HG03342 (cell line): Measurements from ENCODE around the gene CTNNA1.
"Not testable (repeated sequence)": the region's sequence is repeated elsewhere in the genome, so short reads cannot be mapped to it uniquely, and the experiment has no call there.

Experiments
- ATAC-seq: cut with Tn5 transposase; IDR thresholded peaks from one replicate; pipeline ENCODE4 v1.9.1; 2021; ENCODE audit warnings: mild to moderate bottlenecking, moderate library complexity; ENCODE audit not compliant: unreplicated experiment

The CTNNA1 gene

DNA sequence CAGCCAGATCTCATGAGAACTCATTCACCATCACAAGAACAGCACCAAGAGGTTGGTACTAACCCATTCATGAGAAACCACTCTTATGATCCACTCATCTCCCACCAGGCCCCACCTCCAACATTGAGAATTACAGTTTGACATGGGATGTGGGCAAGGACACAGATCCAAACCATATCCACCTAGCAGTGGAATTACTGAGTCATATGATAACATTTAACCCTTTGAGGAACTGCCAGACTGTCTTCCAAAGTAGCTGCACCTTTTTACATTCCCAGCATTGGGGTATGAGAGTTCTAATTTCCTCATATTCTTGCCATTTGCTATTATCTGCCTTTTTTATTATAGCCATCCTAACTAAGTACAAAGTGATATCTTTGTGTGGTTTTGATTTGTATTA lies 51.9 kb downstream of the CTNNA1 start:
- no peak for ATAC-seq

- ATAC-seq, result no peak
Measured at GRCh38 chr5:138807182-138807581, 54.0 kb downstream of the CTNNA1 start.

DNA sequence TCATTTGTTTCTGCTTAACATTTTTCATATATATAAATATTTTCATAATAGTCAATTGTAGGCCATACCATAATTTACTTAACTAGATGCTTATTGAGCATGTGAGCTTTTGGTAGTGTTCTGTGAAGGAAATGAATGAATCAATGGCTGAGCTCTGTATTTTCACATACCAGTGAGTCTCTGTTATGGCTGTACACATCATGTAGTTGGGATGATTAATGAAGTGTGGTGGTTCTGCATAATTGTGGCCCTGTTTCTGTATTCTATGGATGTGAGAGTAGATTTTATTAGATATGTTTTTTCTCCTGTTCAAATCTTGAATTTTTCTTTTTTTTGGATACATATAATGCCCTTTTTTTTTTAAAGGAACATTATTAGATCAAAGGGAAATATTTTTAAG lies 56.2 kb downstream of the CTNNA1 start:
- ATAC-seq, result no peak

DNA sequence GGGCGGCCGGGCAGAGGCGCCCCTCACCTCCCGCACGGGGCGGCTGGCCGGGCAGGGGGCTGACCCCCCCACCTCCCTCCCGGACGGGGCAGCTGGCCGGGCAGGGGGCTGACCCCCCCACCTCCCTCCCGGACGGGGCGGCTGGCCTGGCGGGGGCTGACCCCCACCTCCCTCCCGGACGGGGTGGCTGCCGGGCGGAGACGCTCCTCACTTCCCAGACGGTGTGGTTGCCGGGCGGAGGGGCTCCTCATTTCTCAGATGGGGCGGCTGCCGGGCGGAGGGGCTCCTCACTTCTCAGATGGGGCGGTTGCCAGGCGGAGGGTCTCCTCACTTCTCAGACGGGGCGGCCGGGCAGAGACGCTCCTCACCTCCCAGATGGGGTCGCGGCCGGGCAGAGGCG lies 57.6 kb downstream of the CTNNA1 start:
- ATAC-seq, result not testable (repeated sequence)

DNA sequence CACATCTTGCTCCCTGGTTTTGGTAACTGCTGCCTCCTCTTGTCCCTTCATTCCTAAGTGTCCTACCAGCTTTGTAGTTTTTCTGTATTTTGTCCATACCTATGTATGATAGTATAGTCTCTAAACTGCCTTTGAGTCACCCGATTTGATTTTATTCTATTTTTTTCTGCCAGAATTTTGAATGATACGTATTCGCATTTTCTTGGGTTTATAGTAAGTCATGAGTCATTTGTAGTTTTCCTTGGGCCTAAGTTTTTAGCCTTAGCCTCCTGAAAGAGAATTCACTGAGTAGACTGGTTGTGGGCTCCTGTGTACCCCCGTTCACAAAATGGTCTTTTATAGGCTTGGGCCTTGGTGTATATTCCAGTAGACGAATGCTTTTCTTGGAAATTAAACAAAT lies 62.3 kb downstream of the CTNNA1 start:
- no peak for ATAC-seq

- ATAC-seq, result no peak
Measured at GRCh38 chr5:138817241-138817640, 64.0 kb downstream of the CTNNA1 start.

DNA sequence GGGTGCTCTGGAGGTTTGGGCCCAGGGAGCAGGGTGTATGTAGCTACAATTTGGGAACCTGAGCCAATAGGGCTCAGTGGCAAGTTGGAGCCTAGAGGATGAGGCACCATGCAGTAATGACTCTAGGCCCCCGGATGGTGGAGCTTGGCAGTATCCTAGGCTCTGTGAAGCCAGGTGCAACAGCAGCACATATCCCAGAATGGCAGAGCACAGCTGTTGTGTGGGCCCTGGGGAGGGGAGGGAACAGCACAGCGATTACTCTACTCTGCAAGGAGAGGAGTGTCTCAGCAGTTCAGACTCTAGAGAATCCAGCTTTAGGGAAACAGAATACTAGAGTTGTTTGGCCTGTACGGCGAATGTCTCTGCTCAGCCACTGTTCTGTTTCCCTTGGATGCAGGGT lies 65.9 kb downstream of the CTNNA1 start:
- ATAC-seq, result no peak

- ATAC-seq, result no peak
Measured at GRCh38 chr5:138820695-138821094, 67.5 kb downstream of the CTNNA1 start.

DNA sequence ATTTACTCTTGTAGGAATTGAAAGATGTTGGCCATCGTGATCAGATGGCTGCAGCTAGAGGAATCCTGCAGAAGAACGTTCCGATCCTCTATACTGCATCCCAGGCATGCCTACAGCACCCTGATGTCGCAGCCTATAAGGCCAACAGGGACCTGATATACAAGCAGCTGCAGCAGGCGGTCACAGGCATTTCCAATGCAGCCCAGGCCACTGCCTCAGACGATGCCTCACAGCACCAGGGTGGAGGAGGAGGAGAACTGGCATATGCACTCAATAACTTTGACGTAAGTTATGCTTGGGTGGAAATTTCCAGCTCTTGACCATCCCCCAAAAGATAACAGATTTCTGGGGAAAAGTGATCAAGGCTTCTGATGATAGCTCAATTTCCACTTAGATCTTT lies 71.3 kb downstream of the CTNNA1 start:
- no peak for ATAC-seq

- no peak for ATAC-seq
Measured at GRCh38 chr5:138824924-138825863, 72.0 kb downstream of the CTNNA1 start.

DNA sequence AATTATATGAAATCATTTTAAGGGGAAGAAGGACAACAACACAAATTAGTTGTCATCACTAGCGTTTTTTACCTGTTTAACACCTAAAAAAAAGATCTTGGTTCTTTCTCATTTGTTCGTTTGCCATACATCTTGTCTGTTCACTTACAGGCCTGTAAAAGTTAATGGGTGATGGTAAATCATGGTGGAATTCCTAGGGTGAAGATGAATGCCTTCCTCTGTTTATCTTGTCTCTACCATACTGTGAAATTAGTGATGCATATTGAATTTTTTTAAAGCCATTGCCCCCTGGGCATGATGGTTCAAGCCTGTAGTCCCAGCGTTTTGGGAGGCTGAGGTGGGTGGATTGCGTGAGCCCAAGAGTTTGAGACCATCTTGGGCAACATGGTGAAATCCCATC lies 75.3 kb downstream of the CTNNA1 start:
- no peak for ATAC-seq

- ATAC-seq, result no peak
Measured at GRCh38 chr5:138829341-138829740, 76.1 kb downstream of the CTNNA1 start.

DNA sequence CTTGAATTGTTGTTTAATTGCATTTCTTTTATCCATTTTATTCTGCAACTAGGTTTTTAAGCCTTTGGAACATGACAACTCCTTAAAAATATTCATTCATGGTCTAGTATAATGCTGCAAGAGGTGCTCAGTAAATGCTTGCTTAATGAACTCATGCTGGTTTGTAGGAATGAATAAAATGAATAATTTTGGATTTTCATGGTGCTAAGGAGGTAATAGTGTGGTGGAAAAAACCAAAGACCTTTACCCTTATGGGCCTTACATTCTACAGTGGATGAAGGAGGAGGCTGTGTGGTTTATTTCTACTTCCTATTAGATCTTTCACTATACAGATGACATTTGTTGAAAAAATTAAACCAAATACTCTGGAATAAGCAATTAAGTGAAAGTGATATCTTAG lies 78.5 kb downstream of the CTNNA1 start:
- ATAC-seq, result no peak

DNA sequence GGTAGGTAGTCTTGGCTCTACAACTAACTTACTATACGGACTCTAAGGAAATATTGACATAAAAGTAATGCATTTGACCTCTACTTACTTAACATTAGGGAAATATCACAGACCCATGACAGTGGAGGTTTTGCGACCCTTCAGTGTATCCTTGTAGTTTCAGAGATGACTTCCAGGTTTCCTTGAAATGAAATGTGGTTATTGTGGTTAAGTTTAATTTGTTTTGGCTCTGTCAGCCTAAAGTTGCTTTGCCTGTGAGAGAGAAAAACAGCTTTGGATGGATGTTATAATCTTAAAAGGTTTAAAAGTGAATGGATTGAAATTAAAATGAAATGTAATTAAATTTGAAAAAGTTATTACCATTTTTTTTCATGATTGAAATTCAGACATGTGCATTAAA lies 79.0 kb downstream of the CTNNA1 start:
- no peak for ATAC-seq

DNA sequence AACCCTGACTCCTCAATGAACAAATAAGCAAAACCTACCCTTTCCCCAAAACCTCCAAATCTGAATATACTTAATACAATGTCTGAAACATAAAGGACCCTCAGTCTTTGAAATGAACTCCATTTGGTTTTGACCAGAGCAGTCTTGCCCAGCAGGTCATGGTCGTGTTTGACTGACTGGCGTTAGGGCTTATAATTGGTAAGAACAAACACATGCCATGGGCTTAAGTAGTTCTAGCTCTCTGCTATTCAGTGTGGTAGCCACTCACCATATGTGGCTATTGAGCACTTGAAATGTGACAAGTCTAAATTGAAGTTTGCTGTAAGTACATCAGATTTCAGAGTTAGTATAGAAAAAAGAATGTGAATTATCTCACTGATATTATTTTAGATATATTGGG lies 79.9 kb downstream of the CTNNA1 start:
- ATAC-seq, result no peak

GRCh38 chr5:138833726-138834480 lies 80.7 kb downstream of the CTNNA1 start:
- no peak for ATAC-seq

DNA sequence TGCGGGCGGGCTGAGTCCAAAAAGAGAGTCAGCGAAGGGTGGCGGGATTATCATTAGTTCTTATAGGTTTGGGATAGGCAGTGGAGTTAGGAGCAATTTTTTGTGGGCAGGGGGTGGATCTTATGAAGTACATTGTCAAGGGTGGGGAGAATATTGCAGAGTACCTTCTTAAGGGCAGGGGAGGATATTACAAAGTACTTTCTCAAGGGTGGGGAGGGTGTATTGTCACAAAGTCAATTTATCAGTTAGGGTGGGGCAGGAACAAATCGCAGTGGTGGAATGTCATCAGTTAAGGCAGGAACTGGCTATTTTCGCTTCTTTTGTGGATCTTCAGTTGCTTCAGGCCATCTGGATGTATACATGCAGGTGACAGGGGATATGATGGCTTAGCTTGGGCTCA lies 81.6 kb downstream of the CTNNA1 start:
- not testable (repeated sequence) for ATAC-seq

- no peak for ATAC-seq
Measured at GRCh38 chr5:138837160-138837559, 83.9 kb downstream of the CTNNA1 start.

DNA sequence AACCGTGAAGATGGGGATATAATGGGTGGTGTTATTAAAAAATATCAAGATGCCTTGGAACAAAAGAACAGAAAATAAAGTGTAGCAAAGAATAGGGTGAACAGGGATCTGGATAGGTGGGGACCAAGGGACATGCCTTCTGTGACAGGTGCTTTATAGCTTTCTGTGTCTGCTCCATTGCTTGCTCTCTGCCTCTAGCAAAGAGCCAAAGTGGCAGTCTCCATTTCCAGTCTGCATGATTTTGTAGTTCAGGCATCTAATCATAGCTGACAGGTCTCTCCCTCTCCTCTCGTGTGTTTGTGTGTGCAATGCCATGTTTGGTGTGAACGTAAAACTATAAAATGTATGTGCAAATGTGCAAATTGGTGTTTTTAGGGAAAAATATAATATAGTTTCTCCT lies 86.9 kb downstream of the CTNNA1 start:
- ATAC-seq, result no peak

- no peak for ATAC-seq
Measured at GRCh38 chr5:138841531-138841930, 88.3 kb downstream of the CTNNA1 start.

GRCh38 chr5:138843316-138844124 lies 90.3 kb downstream of the CTNNA1 start:
- ATAC-seq, result no peak
